Mesenchymal stem cell (in vitro differentiated cells and primary cell): ENCODE results near the gene INTS3.

Experiments
- DNase-seq: peaks from one replicate; pipeline ENCODE4 v3.0.0-alpha.2; 2013
- H2AFZ ChIP-seq: one replicate; pipeline ENCODE4 v1.6.1; 2013; ENCODE audit warnings: low read depth, mild to moderate bottlenecking, control low read depth, inconsistent platforms, low read length, moderate library complexity
- H2AK5ac ChIP-seq: 2 replicates; pipeline ENCODE4 v1.6.1; 2013; ENCODE audit warnings: low read length, moderate library complexity, mild to moderate bottlenecking, inconsistent platforms; ENCODE audit not compliant: severe bottlenecking
- H2BK120ac ChIP-seq: one replicate; pipeline ENCODE4 v1.6.1; 2013; ENCODE audit warnings: low read depth, mild to moderate bottlenecking, inconsistent platforms, low read length, moderate library complexity
- H2BK12ac ChIP-seq, 2 experiments: one replicate each; pipeline ENCODE4 v1.6.1; 2013; ENCODE audit warnings: inconsistent platforms in 2 of 2, low read length in 2 of 2, mild to moderate bottlenecking in 2 of 2, moderate library complexity in 2 of 2, control low read depth in 1 of 2
- H2BK15ac ChIP-seq: one replicate; pipeline ENCODE4 v1.6.1; 2013; ENCODE audit warnings: mild to moderate bottlenecking, low read depth, inconsistent platforms; ENCODE audit not compliant: poor library complexity, severe bottlenecking
- H2BK5ac ChIP-seq: 2 replicates; pipeline ENCODE4 v1.6.1; 2013; ENCODE audit warnings: low read depth, mild to moderate bottlenecking, low read length, control low read depth, inconsistent platforms; ENCODE audit not compliant: poor library complexity, severe bottlenecking
- H3K14ac ChIP-seq, 2 experiments: one replicate each; pipeline ENCODE4 v1.6.1; 2013; ENCODE audit warnings: inconsistent platforms in 2 of 2, low read length in 2 of 2, control low read depth in 1 of 2, mild to moderate bottlenecking in 1 of 2, moderate library complexity in 1 of 2
- H3K18ac ChIP-seq, 2 experiments: one replicate each; pipeline ENCODE4 v1.6.1; 2013; ENCODE audit warnings: inconsistent platforms in 2 of 2, low read length in 2 of 2, control low read depth in 1 of 2, low read depth in 1 of 2, mild to moderate bottlenecking in 1 of 2
- H3K23ac ChIP-seq, 2 experiments: one replicate each; pipeline ENCODE4 v1.6.1; 2013; ENCODE audit warnings: inconsistent platforms in 2 of 2, low read length in 2 of 2, mild to moderate bottlenecking in 2 of 2, moderate library complexity in 2 of 2, control low read depth in 1 of 2
- H3K27ac ChIP-seq: 2 replicates; pipeline ENCODE4 v1.5.1; 2013; ENCODE audit warnings: mild to moderate bottlenecking, moderate library complexity, low read length, control low read depth, inconsistent platforms; ENCODE audit not compliant: poor library complexity, severe bottlenecking
- H3K27me3 ChIP-seq, 2 experiments: 2 replicates each; pipeline versions ENCODE4 v1.6.1 to v1.7.0; 2013; ENCODE audit warnings: low read length in 2 of 2, mild to moderate bottlenecking in 2 of 2, moderate library complexity in 2 of 2, control low read depth in 1 of 2, inconsistent platforms in 1 of 2; ENCODE audit not compliant: control insufficient read depth in 1 of 2, insufficient read depth in 1 of 2
- H3K36me3 ChIP-seq, 2 experiments: 2 replicates each; pipeline versions ENCODE4 v1.6.1 to v1.7.0; 2013; ENCODE audit warnings: low read length in 2 of 2, control low read depth in 1 of 2, inconsistent platforms in 1 of 2, low read depth in 1 of 2, mild to moderate bottlenecking in 1 of 2; ENCODE audit not compliant: insufficient read depth in 2 of 2, control insufficient read depth in 1 of 2
- H3K4ac ChIP-seq, 2 experiments: one replicate each; pipeline ENCODE4 v1.6.1; 2013; ENCODE audit warnings: inconsistent platforms in 2 of 2, low read length in 2 of 2, mild to moderate bottlenecking in 2 of 2, moderate library complexity in 2 of 2, control low read depth in 1 of 2, low read depth in 1 of 2
- H3K4me1 ChIP-seq: 2 replicates; pipeline ENCODE4 v1.6.1; 2013; ENCODE audit warnings: low read depth, low read length, control low read depth; ENCODE audit not compliant: control insufficient read depth, insufficient read depth
- H3K4me2 ChIP-seq: 2 replicates; pipeline ENCODE4 v1.6.1; 2013; ENCODE audit warnings: low read length, mild to moderate bottlenecking, inconsistent platforms; ENCODE audit not compliant: poor library complexity, severe bottlenecking
- H3K4me3 ChIP-seq, 2 experiments: 2 replicates each; pipeline versions ENCODE4 v1.5.1 to v1.7.0; 2013; ENCODE audit warnings: low read length in 2 of 2, mild to moderate bottlenecking in 2 of 2, control low read depth in 1 of 2, low read depth in 1 of 2; ENCODE audit not compliant: insufficient read depth in 1 of 2
- H3K79me1 ChIP-seq: replicated peaks from 2 replicates; pipeline ENCODE4 v1.6.1; 2013; ENCODE audit warnings: mild to moderate bottlenecking, control low read depth, low read length, inconsistent platforms; ENCODE audit not compliant: poor library complexity, severe bottlenecking
- H3K9ac ChIP-seq: 2 replicates; pipeline ENCODE4 v1.7.0; 2013; ENCODE audit warnings: mild to moderate bottlenecking, low read length, moderate library complexity
- H3K9me3 ChIP-seq: 2 replicates; pipeline ENCODE4 v1.7.0; 2013; ENCODE audit warnings: mild to moderate bottlenecking, low read length; ENCODE audit not compliant: control insufficient read depth
- H4K8ac ChIP-seq: one replicate; pipeline ENCODE4 v1.6.1; 2013; ENCODE audit warnings: inconsistent platforms, mild to moderate bottlenecking, low read length, moderate library complexity
- H4K91ac ChIP-seq: one replicate; pipeline ENCODE4 v1.6.1; 2013; ENCODE audit warnings: mild to moderate bottlenecking, low read length, inconsistent platforms
- WGBS: methylation state at CpG from one replicate; pipeline ENCODE4 v1.1.7; 2013; ENCODE audit warnings: mixed read lengths; 5-methylcytosine and 5-hydroxymethylcytosine counted together

The INTS3 gene

DNA sequence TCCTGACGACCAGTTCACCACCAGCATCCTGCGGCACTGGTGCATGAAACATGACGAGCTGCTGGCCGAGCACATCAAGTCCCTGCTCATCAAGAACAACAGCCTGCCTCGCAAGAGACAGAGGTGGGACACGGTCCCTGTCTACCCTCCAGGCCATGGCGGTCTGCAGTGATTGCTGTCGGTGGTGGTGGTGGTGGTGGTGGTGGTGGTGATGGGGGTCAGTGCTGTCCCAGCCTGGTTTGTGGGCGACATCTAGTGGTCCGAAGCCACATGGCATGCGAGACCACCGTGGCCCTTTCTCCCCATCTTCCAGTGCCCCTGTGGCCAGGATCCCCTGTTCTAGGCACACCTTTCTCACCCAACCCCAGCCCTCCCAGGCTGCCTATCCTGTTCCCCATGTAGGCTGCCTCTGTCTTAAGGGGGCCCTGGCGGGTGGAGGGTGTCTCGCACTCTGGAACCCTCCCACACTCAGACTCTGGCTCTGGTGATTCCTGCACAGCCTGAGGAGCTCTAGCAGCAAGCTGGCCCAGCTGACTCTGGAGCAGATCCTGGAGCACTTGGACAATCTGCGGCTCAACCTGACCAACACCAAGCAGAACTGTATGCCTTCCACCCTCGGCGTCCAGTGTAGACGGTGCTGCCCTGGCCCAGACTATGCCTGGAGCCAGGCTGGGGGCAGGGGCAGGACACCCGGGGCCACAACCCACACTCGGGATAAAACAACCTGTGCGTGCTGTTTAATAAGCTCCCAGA, 44.2 kb downstream of the INTS3 start:
- Histone ChIP-seq H3K36me3 (peaks cover 61 to 65% of the 10 kb centered on the region in 2 experiments), H3K4me2 (no peak overlapping the region), H3K4me3 (no peak overlapping the region), H3K23ac (no peak overlapping the region), H3K79me1 (peaks cover 3% of the 10 kb centered on the region), H3K27me3 (no peaks in the 10 kb centered on the region), H3K4ac (no peak overlapping the region), H2BK15ac (no peak overlapping the region), H3K14ac (no peak overlapping the region), H3K27ac (no peak overlapping the region), H3K18ac (no peak overlapping the region), H3K9ac (no peak overlapping the region), H2BK12ac (no peak overlapping the region), H2BK120ac (no peak overlapping the region), H3K4me1 (peaks cover 17% of the 10 kb centered on the region), H2AFZ (no peak overlapping the region), H3K9me3 (no peaks in the 10 kb centered on the region), H2BK5ac (no peak overlapping the region), H2AK5ac (no peak overlapping the region), H4K8ac (peak overlapping the region; percentile 15), H4K91ac (peak overlapping the region; percentile 79)
- 75% methylated on average over 18 of the region's 21 CpGs for WGBS
- no peak for DNase-seq

- Histone ChIP-seq H3K14ac (no peak overlapping the region), H2BK12ac (no peak overlapping the region), H3K4me2 (no peak overlapping the region), H4K91ac (no peak overlapping the region), H3K9me3 (no peaks in the 10 kb centered on the region), H2AFZ (no peak overlapping the region), H3K9ac (peak overlapping the region; percentile 1), H3K18ac (no peak overlapping the region), H4K8ac (no peak overlapping the region), H3K4ac (no peak overlapping the region), H3K36me3 (peaks cover 53% of the 10 kb centered on the region in 2 experiments), H2BK15ac (no peak overlapping the region), H2BK5ac (no peak overlapping the region), H3K4me1 (peaks cover 20% of the 10 kb centered on the region), H3K23ac (no peak overlapping the region), H2AK5ac (no peak overlapping the region), H3K27me3 (no peaks in the 10 kb centered on the region), H3K4me3 (no peak overlapping the region), H2BK120ac (no peak overlapping the region), H3K79me1 (peaks cover 8% of the 10 kb centered on the region), H3K27ac (no peak overlapping the region)
- 57% methylated on average over 6 of the region's 12 CpGs for WGBS
- DNase-seq: no peak
These were observed 45.5 kb downstream of the INTS3 start for GRCh38 chr1:153773096-153773921.

- H3K79me1 ChIP-seq: peaks cover 8% of the 10 kb centered on the region
- WGBS: 84% methylated on average over 8 of the region's 8 CpGs
- peaks cover 20% of the 10 kb centered on the region for H3K4me1 ChIP-seq
- H2AK5ac ChIP-seq: no peak overlapping the region
- H4K91ac ChIP-seq: peak overlapping the region; percentile 20
- H3K18ac ChIP-seq: no peak overlapping the region
- H2BK12ac ChIP-seq: no peak overlapping the region
- no peak overlapping the region for H2BK120ac ChIP-seq
- no peak overlapping the region for H3K4ac ChIP-seq
- peak overlapping the region; percentile 86 for H3K9ac ChIP-seq
- no peak overlapping the region for H2BK5ac ChIP-seq
- no peak overlapping the region for H3K4me3 ChIP-seq
- no peak overlapping the region for H3K27ac ChIP-seq
- H3K27me3 ChIP-seq: no peaks in the 10 kb centered on the region
- peaks cover 50 to 54% of the 10 kb centered on the region in 2 experiments for H3K36me3 ChIP-seq
- no peak overlapping the region for H3K4me2 ChIP-seq
- no peaks in the 10 kb centered on the region for H3K9me3 ChIP-seq
- no peak overlapping the region for H2AFZ ChIP-seq
- no peak overlapping the region for H2BK15ac ChIP-seq
- no peak for DNase-seq
- no peak overlapping the region for H3K23ac ChIP-seq
- no peak overlapping the region for H4K8ac ChIP-seq
- H3K14ac ChIP-seq: no peak overlapping the region
These were observed 46.3 kb downstream of the INTS3 start for GRCh38 chr1:153774026-153774595.
